Transverse colon (tissue), 4 donors: ENCODE measurements around the gene SKA2. TPM values are rescaled to one million over a fixed set of nuclear protein-coding genes. Genes with fewer than 3 reads are reported as not detected.

Experiments used
- DNase-seq: peaks from one replicate; pipeline ENCODE4 v3.0.0-alpha.2; 2019
- H3K27ac ChIP-seq, 4 donors: fragments of 200-600 bp; sonication (generic); 2 replicates each; pipeline ENCODE4 v1.5.1; 2016 to 2018; ENCODE audit warnings: inconsistent platforms in 4 of 4
- H3K27me3 ChIP-seq: fragments of 200-600 bp; sonication (generic); 2 replicates; pipeline ENCODE4 v1.5.1; 2017; ENCODE audit warnings: inconsistent platforms
- H3K36me3 ChIP-seq, 4 donors: fragments of 200-600 bp; sonication (generic); 2 replicates each; pipeline ENCODE4 v1.5.1; 2017 to 2019; ENCODE audit warnings: inconsistent platforms in 4 of 4
- H3K4me1 ChIP-seq, 4 donors: fragments of 200-600 bp; sonication (generic); 2 replicates each; pipeline ENCODE4 v1.5.1; 2017 to 2020; ENCODE audit warnings: inconsistent platforms in 4 of 4
- H3K4me3 ChIP-seq, 4 donors: fragments of 200-600 bp; sonication (generic); 1 replicate in 1 of 4; 2 replicates in 3 of 4; pipeline versions ENCODE4 v1.5.1 to v1.6.1; 2017 to 2019; ENCODE audit warnings: inconsistent platforms in 4 of 4
- H3K9me3 ChIP-seq, 2 donors: fragments of 200-600 bp; sonication (generic); 2 replicates each; pipeline ENCODE4 v1.5.1; 2017 to 2019; ENCODE audit warnings: inconsistent platforms in 2 of 2
- EP300 ChIP-seq: sonication (generic); formaldehyde crosslinking; IDR thresholded peaks from one replicate; pipeline ENCODE4 v1.6.1; 2017; ENCODE audit warnings: antibody characterized with exemption, low read depth
- POLR2A ChIP-seq: fragments of 450-650 bp; IDR thresholded peaks from one replicate; pipeline ENCODE4 v1.6.1; 2016; ENCODE audit warnings: antibody characterized with exemption, mild to moderate bottlenecking, moderate library complexity
- POLR2AphosphoS5 ChIP-seq, 3 donors: sonication (generic); formaldehyde crosslinking; IDR thresholded peaks; one replicate each; pipeline ENCODE4 v1.6.1; 2016; ENCODE audit warnings: antibody characterized with exemption in 3 of 3
- WGBS, 2 donors: methylation state at CpG; one replicate each; pipeline ENCODE4 v1.1.5; 2018; ENCODE audit warnings: low coverage in 1 of 2; 5-methylcytosine and 5-hydroxymethylcytosine counted together
- in situ Hi-C, 4 donors: fragments of 200-750 bp; cut with MboI; loops; one replicate each; pipeline versions ENCODE4 v1.15.0 to v1.15.1; 2017; ENCODE audit warnings: low sequenced_read_pairs in 3 of 4, low pct_ligation_motif_present in 1 of 4, low pct_unique_long_range_greater_than_20kb in 1 of 4
- intact Hi-C: fragments of 100-400 bp; cut with DNase I; formaldehyde crosslinking; loops from one replicate; pipeline ENCODE4 v1.15.1; 2023; ENCODE audit warnings: low total_unique reads
- total RNA-seq, 4 donors: library from RNA; depleted of rRNA; stranded (reverse); fragments of >200 nt; gene quantifications; one replicate each; pipeline ENCODE4 v1.1.0, GENCODE V29; 2016
- TF ChIP-seq, protein P1 (sequence below), 5 experiments: fragments of 200-600 bp in 3 of 5; fragments of 450-650 bp in 2 of 5; sonication (generic) in 3 of 5; IDR thresholded peaks; 1 replicate in 2 of 5; 2 replicates in 3 of 5; pipeline ENCODE4 v1.5.1; 2016 to 2017; ENCODE audit warnings: antibody characterized with exemption in 5 of 5, inconsistent platforms in 3 of 5, mild to moderate bottlenecking in 2 of 5, moderate library complexity in 1 of 5

SKA2 gene
- total RNA-seq, 4 donors from 2014 or later = 11.9 to 40.3 (median 22.3) TPM

DNA sequence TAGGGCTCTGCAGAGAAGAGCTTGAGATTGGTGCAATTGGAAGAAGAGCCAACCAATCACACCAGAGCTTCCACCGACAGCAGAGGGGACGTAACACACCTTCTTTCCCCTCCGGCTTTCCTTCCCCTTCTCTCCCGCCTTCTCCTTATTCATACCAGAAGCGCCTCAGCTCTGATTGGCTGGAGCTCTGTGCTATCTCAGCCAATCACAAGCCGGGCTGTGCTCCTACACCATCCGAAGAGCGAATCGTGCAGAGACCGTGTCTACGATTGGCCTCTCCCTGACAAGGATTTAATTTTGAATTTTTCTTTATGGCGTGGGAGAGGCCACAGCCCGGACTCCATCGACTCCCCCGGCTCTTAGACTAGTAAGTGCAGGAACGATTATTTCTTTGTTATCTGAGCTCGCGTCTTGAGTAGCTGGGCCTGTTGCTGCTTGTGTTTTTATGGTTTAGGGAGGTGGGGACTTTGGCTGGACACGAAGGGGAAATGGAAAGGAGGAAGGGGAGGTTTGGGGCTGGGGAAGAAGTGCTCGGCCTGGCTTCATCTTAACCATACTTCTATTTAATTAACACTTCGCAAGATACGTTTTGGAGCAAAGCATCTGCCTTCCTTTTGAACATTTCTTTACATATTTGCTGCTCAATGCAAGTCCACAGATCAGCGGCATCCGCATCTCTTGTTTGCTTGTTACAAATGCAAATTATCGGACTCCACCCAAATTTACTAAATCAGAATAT, 622 bp upstream of the SKA2 start, which contains the start of gene PRR11:
Gene PRR11 (plus strand): TSS at position 308 of the 739 bp plus-strand sequence. CDS start 14,007 bp downstream, outside the sequence.
- intact Hi-C loops = loop anchor here (10.0 kb wide), 1 partner anchor 51 kb away; the partner anchor contains the start of gene TRIM37
- H3K9me3 ChIP-seq = no peaks in the 10 kb centered on the region
- H3K4me3 ChIP-seq = peak within 1 kb of the TSS; percentile 55 to 85 (median 71)
- in situ Hi-C loops = no loop called here
- peak within 1 kb of the TSS; percentile 74 to 93 (median 88) for H3K27ac ChIP-seq
- WGBS, 2 donors = 0% methylated on average over 16 to 25 of the region's 25 CpGs
- no peaks in the 10 kb centered on the region for H3K36me3 ChIP-seq
- peaks cover 14 to 36% (median 18%) of the 10 kb centered on the region in 4 donors for H3K4me1 ChIP-seq
- DNase-seq = peak; percentile 95
- TF ChIP-seq POLR2AphosphoS5 (IDR thresholded peaks at IDR 0.05) (no peak), POLR2A (no peak), EP300 (no peak)
- TF ChIP-seq, protein P1, sequence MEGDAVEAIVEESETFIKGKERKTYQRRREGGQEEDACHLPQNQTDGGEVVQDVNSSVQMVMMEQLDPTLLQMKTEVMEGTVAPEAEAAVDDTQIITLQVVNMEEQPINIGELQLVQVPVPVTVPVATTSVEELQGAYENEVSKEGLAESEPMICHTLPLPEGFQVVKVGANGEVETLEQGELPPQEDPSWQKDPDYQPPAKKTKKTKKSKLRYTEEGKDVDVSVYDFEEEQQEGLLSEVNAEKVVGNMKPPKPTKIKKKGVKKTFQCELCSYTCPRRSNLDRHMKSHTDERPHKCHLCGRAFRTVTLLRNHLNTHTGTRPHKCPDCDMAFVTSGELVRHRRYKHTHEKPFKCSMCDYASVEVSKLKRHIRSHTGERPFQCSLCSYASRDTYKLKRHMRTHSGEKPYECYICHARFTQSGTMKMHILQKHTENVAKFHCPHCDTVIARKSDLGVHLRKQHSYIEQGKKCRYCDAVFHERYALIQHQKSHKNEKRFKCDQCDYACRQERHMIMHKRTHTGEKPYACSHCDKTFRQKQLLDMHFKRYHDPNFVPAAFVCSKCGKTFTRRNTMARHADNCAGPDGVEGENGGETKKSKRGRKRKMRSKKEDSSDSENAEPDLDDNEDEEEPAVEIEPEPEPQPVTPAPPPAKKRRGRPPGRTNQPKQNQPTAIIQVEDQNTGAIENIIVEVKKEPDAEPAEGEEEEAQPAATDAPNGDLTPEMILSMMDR (IDR thresholded peaks at IDR 0.05) = no peak
- no peaks in the 10 kb centered on the region for H3K27me3 ChIP-seq

DNA sequence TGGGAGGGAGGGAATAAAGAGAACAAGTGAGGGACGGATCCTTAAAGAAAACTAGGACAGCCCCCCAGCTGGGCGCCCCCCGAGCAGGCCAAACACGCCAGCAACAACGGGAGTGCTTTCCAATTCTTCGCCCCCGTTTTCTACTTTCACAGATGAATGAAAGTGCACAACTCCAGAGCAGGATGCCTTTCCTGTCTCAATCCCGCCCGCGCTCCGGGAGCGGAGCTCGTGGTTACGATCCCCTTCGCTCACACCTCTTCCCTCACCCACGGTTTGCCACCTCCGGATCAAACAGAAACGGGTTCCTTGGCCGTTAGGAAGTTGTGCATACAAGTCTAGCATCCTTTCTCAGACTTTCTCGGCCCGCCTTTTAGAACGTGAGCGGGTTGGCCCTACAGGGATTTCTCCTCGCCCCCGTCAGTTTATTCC, 680 bp downstream of the SKA2 start:
- peak overlapping the region; percentile 55 to 85 (median 71) for H3K4me3 ChIP-seq
- in situ Hi-C loops (no loop called here), intact Hi-C loops (loop anchor here (10.0 kb wide), 1 partner anchor 50 kb away; the partner anchor contains the start of gene TRIM37)
- TF ChIP-seq EP300 (no peak), POLR2AphosphoS5 (IDR thresholded peaks at IDR 0.05) (no peak), POLR2A (no peak)
- TF ChIP-seq, protein P1 (IDR thresholded peaks at IDR 0.05) = no peak
- no peaks in the 10 kb centered on the region for H3K27me3 ChIP-seq
- no peaks in the 10 kb centered on the region for H3K9me3 ChIP-seq
- no peaks in the 10 kb centered on the region for H3K36me3 ChIP-seq
- H3K27ac ChIP-seq = peak overlapping the region; percentile 74 to 93 (median 88)
- H3K4me1 ChIP-seq = peaks cover 14 to 38% (median 18%) of the 10 kb centered on the region in 4 donors
- 0 to 1% methylated on average over 23 to 25 of the region's 25 CpGs for WGBS, 2 donors
- DNase-seq = peak; percentile 46

DNA sequence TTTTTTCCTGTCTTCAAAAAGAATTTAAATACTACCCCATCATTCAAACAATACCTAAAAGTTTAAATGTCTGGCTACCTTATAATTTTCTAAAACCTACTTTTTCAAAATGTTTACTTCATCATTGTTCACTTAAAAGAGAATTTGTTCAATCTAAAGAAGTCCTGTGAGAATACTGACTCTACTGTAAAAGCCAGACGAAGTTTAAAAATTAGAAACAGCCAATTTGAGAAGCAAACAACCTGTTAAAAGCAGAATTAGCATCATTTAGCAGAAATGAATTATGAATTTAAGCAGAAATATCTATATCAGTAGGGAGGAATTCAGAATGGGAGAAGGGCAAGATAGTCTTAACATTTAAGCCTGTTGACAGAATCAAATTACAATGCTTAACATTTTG, 2.1 kb downstream of the SKA2 start:
- no peaks in the 10 kb centered on the region for H3K36me3 ChIP-seq
- no peaks in the 10 kb centered on the region for H3K9me3 ChIP-seq
- H3K27me3 ChIP-seq = no peaks in the 10 kb centered on the region
- H3K4me3 ChIP-seq = peak overlapping the region in 1 of 4 donors; percentile 85
- in situ Hi-C loops (no loop called here), intact Hi-C loops (loop anchor here (10.0 kb wide), 1 partner anchor 48 kb away; the partner anchor contains the start of gene TRIM37)
- DNase-seq = no peak
- H3K4me1 ChIP-seq = peaks cover 14 to 38% (median 18%) of the 10 kb centered on the region in 4 donors
- peak overlapping the region in 1 of 4 donors; percentile 74 for H3K27ac ChIP-seq
- 59 to 69% methylated on average over 1 of the region's 1 CpG for WGBS, 2 donors
- TF ChIP-seq, protein P1 (IDR thresholded peaks at IDR 0.05) = no peak
- TF ChIP-seq EP300 (no peak), POLR2A (no peak), POLR2AphosphoS5 (IDR thresholded peaks at IDR 0.05) (no peak)

DNA sequence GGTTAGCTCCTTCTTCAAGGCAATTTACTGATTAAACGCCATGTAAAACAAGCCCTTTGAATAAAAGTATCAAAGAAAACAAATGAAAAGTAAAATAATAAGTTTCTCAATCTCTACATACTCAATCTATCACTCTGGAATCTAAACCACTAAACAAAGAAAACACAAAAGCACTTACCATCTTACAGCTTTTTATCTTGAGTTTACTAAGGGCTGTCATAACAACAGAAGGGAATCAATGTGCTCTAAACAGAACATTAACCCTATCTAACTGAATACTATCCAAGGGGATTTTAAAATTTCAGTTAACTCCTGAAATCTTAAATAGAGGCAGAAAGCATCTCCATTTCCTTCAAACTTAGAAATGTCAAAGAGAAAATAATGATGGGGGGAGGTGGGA, 3.4 kb downstream of the SKA2 start:
- Histone ChIP-seq H3K27me3 (no peaks in the 10 kb centered on the region), H3K9me3 (no peaks in the 10 kb centered on the region), H3K4me1 (peaks cover 14 to 34% (median 18%) of the 10 kb centered on the region in 4 donors), H3K27ac (no peak overlapping the region), H3K4me3 (no peak overlapping the region), H3K36me3 (no peaks in the 10 kb centered on the region)
- intact Hi-C loops = loop anchor here (10.0 kb wide), 1 partner anchor 47 kb away; the partner anchor contains the start of gene TRIM37
- 86 to 92% methylated on average over 1 of the region's 1 CpG for WGBS, 2 donors
- in situ Hi-C loops = no loop called here
- no peak for TF ChIP-seq EP300
- no peak for TF ChIP-seq POLR2A
- TF ChIP-seq, protein P1 (IDR thresholded peaks at IDR 0.05) = no peak
- TF ChIP-seq POLR2AphosphoS5 (IDR thresholded peaks at IDR 0.05) = no peak
- no peak for DNase-seq
